Endothelial cell of umbilical vein (primary cell): ENCODE data around the gene ZC3HAV1L. TPM values are rescaled to one million over a fixed set of nuclear protein-coding genes. Genes with fewer than 3 reads are reported as not detected.

Source experiments
- BruUV-seq: library from RNA; stranded (reverse); fragments of 400-500 nt; replicated peaks from 2 replicates; lab custom pipeline; 2021; lab: Mats Ljungman, UMichigan
- CTCF ChIA-PET: fragments of 300-600, 350-600 bp; sonication (Branson Sonifier 250); formaldehyde crosslinking; loops from one replicate; lab custom pipeline; 2021; ENCODE audit warnings: antibody characterized with exemption, inconsistent platforms; lab: Charles Lee
- POLR2A ChIA-PET: fragments of 300-600, 350-600 bp; sonication (Branson Sonifier 250); formaldehyde crosslinking; loops from one replicate; lab custom pipeline; 2021; ENCODE audit warnings: antibody characterized with exemption, inconsistent platforms; lab: Charles Lee
- DNase-seq: peaks from one replicate; pipeline ENCODE4 v3.0.0-alpha.2; 2011; ENCODE audit warnings: low read depth, low spot score
- FAIRE-seq: peaks from 2 replicates; lab custom pipeline; 2011; peaks lifted over from hg19 to GRCh38; lab: Jason Lieb, UNC
- H2AFZ ChIP-seq: 2 replicates; pipeline ENCODE4 v1.6.0; 2012; ENCODE audit warnings: low read depth, low read length, control low read depth, inconsistent platforms
- H3K27ac ChIP-seq: 2 replicates; pipeline ENCODE4 v1.5.1; 2011; ENCODE audit warnings: low read depth, mild to moderate bottlenecking, control low read depth, low read length, moderate library complexity; ENCODE audit not compliant: insufficient read depth
- H3K27me3 ChIP-seq, 2 experiments: 2 replicates each; pipeline versions ENCODE4 v1.6.0 to v1.6.1; 2011; ENCODE audit warnings: low read length in 2 of 2, mixed read lengths in 1 of 2; ENCODE audit not compliant: control insufficient read depth in 2 of 2, insufficient read depth in 2 of 2
- H3K36me3 ChIP-seq, 2 experiments: 2 replicates in 1 of 2; 3 replicates in 1 of 2; pipeline ENCODE4 v1.5.1; 2011; ENCODE audit warnings: low read length in 2 of 2, mild to moderate bottlenecking in 1 of 2, moderate library complexity in 1 of 2; ENCODE audit not compliant: control insufficient read depth in 2 of 2, insufficient read depth in 2 of 2; ENCODE audit errors: extremely low read depth in 1 of 2
- H3K4me1 ChIP-seq: 3 replicates; pipeline ENCODE4 v1.5.1; 2011; ENCODE audit warnings: mild to moderate bottlenecking, low read length; ENCODE audit not compliant: control insufficient read depth, insufficient read depth; ENCODE audit errors: extremely low read depth
- H3K4me2 ChIP-seq: 2 replicates; pipeline ENCODE4 v1.6.1; 2011; ENCODE audit warnings: low read length, control low read depth, mixed read lengths; ENCODE audit not compliant: insufficient read depth
- H3K4me3 ChIP-seq, 3 experiments: fragments of 200-600 bp in 1 of 3; sonication (generic), shearing (Covaris generic) in 1 of 3; replicated peaks in 1 of 3; 2 replicates each; pipeline ENCODE4 v1.5.1; 2011 to 2016; ENCODE audit warnings: control low read depth in 3 of 3, low read length in 3 of 3, mild to moderate bottlenecking in 2 of 3, inconsistent platforms in 1 of 3, low read depth in 1 of 3, moderate library complexity in 1 of 3; ENCODE audit not compliant: insufficient read depth in 1 of 3
- H3K79me2 ChIP-seq: 2 replicates; pipeline ENCODE4 v1.6.0; 2012; ENCODE audit warnings: low read length, inconsistent platforms; ENCODE audit not compliant: control insufficient read depth, insufficient read depth
- H3K9ac ChIP-seq: replicated peaks from 2 replicates; pipeline ENCODE3; 2011; ENCODE audit warnings: low read length, control low read depth; ENCODE audit not compliant: insufficient read depth; ENCODE audit errors: extremely low read depth
- H3K9me1 ChIP-seq: replicated peaks from 3 replicates; pipeline ENCODE4 v1.6.0; 2011; ENCODE audit warnings: mild to moderate bottlenecking, low read length; ENCODE audit not compliant: control insufficient read depth, insufficient read depth; ENCODE audit errors: extremely low read depth
- H3K9me3 ChIP-seq: replicated peaks from 2 replicates; pipeline ENCODE4 v1.5.1; 2012; ENCODE audit warnings: low read length, inconsistent platforms; ENCODE audit not compliant: control insufficient read depth, insufficient read depth
- H4K20me1 ChIP-seq: replicated peaks from 2 replicates; pipeline ENCODE3; 2011; ENCODE audit warnings: mild to moderate bottlenecking, low read length; ENCODE audit not compliant: control insufficient read depth, insufficient read depth; ENCODE audit errors: extremely low read depth
- EZH2 ChIP-seq: IDR thresholded peaks from 2 replicates; pipeline ENCODE4 v1.6.1; 2012; ENCODE audit warnings: borderline replicate concordance, low read depth, mild to moderate bottlenecking, moderate library complexity, low read length, inconsistent platforms; ENCODE audit not compliant: severe bottlenecking
- JUN ChIP-seq: IDR thresholded peaks from 2 replicates; pipeline ENCODE4 v1.6.1; 2011; ENCODE audit warnings: borderline replicate concordance, low read depth; ENCODE audit not compliant: insufficient read length, insufficient read depth
- POLR2A ChIP-seq: IDR thresholded peaks from 2 replicates; pipeline ENCODE4 v1.6.1; 2012; ENCODE audit warnings: low read depth, mild to moderate bottlenecking, control low read depth, low read length
- dilution Hi-C: fragments of 300-500 bp; cut with MboI; formaldehyde crosslinking; loops from one replicate; pipeline ENCODE4 v1.15.0; 2019; ENCODE audit warnings: low sequenced_read_pairs; ENCODE audit not compliant: extremely low pct_ligation_motif_present
- intact Hi-C: fragments of 100-400 bp; cut with micrococcal nuclease; formaldehyde crosslinking; loops from one replicate; pipeline ENCODE4 v1.10.0; 2022
- polyA plus RNA-seq, 4 experiments: library from polyadenylated mRNA; depleted of rRNA in 3 of 4; stranded (reverse) in 3 of 4; unstranded in 1 of 4; fragments of >200 nt; gene quantifications; 2 replicates each; pipeline versions ENCODE4 v1.2.1 to v1.2.3, GENCODE V29; 2011 to 2012; ENCODE audit warnings: missing spikeins in 1 of 4
- total RNA-seq: library from RNA; stranded (reverse); gene quantifications from 2 replicates; pipeline ENCODE4 v1.2.3, GENCODE V29; 2021
- TF ChIP-seq, protein P1 (sequence below), 2 donors: IDR thresholded peaks; 1 replicate in 1 of 2; 2 replicates in 1 of 2; pipeline ENCODE4 v1.5.1; 2011; ENCODE audit warnings: low read length in 2 of 2, mild to moderate bottlenecking in 2 of 2, moderate library complexity in 2 of 2, control low read depth in 1 of 2, inconsistent platforms in 1 of 2, low read depth in 1 of 2; ENCODE audit not compliant: insufficient read depth in 1 of 2; ENCODE audit errors: extremely low read depth in 1 of 2

Gene ZC3HAV1L
- total and polyA plus RNA-seq, 2 donors (not counting 3 experiments of a cell fraction or from before 2014, with no cell fraction given): 15.9 to 25.7 TPM

DNA sequence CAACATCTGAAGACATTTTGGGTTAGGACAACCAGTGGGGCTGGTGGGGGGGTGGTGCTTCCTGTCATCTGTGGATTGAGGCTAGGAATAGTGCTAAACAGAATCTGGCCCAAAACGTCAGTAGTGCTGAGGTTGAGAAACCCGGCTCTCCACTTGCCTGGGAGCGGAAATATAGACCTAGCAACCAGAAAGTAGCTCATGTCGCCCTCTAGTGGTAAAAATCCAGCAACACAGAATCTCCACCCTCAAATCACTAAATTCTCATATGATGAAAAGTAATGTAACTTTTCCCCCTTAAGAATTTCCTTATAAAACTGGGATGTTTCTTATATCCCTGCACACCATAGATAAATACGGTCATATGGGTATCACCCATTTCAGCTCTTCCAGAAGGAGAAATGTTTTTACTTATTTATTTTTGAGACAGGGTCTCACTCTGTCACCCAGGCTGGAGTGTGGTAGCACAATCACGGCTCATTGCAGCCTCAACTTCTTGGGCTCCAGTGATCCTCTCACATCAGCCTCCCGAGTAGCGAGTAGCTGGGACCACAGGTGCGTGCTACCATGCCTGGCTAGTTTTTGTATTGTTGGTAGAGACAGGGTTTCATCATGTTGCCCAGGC, 39.3 kb upstream of the ZC3HAV1L start:
- Histone ChIP-seq H3K9ac (peak overlapping the region; percentile 37), H4K20me1 (no peaks in the 10 kb centered on the region), H3K27me3 (no peaks in the 10 kb centered on the region), H3K4me1 (peaks cover 7% of the 10 kb centered on the region), H3K79me2 (no peaks in the 10 kb centered on the region), H2AFZ (peak overlapping the region; percentile 82), H3K9me3 (no peaks in the 10 kb centered on the region), H3K4me2 (peak overlapping the region; percentile 53), H3K36me3 (peaks cover 17 to 23% of the 10 kb centered on the region in 2 experiments), H3K4me3 (no peak overlapping the region), H3K9me1 (no peaks in the 10 kb centered on the region), H3K27ac (peak overlapping the region; percentile 61)
- dilution Hi-C loops: no loop called here
- ChIA-PET POLR2A (interaction anchor here (0.5 to 0.6 kb wide), 2 partner anchors 141 to 188 kb away, joined by 3 to 8 read pairs; no protein-coding TSS in a partner anchor), CTCF (interaction anchor here (0.7 to 3.5 kb wide), 53 partner anchors 8 to 1462 kb away, joined by 3 to 111 read pairs (median 4); partner anchors contain the start of genes UBN2 and ZC3HAV1L)
- BruUV-seq: no TSS peak
- intact Hi-C loops: loop anchor here (1.0 kb wide), 3 partner anchors 39 to 189 kb away; partner anchors contain the start of gene ZC3HAV1L
- FAIRE-seq (peak; percentile 89), DNase-seq (peak; percentile 81)
- TF ChIP-seq EZH2 (no peak), POLR2A (no peak), JUN (no peak)
- TF ChIP-seq, protein P1, sequence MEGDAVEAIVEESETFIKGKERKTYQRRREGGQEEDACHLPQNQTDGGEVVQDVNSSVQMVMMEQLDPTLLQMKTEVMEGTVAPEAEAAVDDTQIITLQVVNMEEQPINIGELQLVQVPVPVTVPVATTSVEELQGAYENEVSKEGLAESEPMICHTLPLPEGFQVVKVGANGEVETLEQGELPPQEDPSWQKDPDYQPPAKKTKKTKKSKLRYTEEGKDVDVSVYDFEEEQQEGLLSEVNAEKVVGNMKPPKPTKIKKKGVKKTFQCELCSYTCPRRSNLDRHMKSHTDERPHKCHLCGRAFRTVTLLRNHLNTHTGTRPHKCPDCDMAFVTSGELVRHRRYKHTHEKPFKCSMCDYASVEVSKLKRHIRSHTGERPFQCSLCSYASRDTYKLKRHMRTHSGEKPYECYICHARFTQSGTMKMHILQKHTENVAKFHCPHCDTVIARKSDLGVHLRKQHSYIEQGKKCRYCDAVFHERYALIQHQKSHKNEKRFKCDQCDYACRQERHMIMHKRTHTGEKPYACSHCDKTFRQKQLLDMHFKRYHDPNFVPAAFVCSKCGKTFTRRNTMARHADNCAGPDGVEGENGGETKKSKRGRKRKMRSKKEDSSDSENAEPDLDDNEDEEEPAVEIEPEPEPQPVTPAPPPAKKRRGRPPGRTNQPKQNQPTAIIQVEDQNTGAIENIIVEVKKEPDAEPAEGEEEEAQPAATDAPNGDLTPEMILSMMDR (IDR thresholded peaks at IDR 0.05; ENCODE audit: extremely low read depth in 1 of 2, insufficient read depth in 1 of 2, low read depth in 1 of 2, low read length in 2 of 2): peak; percentile 65 to 74
